H1 (cell line): ENCODE data around the gene CCDC182. TPM values are rescaled to one million over a fixed set of nuclear protein-coding genes. Genes with fewer than 3 reads are reported as not detected.

Experiments used
- CTCF ChIA-PET: fragments of 300-600 bp; sonication (Branson Sonifier 250); formaldehyde crosslinking; loops from one replicate; lab custom pipeline; 2021; ENCODE audit not compliant: partially characterized antibody; lab: Charles Lee
- POLR2A ChIA-PET: fragments of 300-600 bp; sonication (Branson Sonifier 250); formaldehyde crosslinking; loops from one replicate; lab custom pipeline; 2021; ENCODE audit warnings: inconsistent platforms; ENCODE audit not compliant: partially characterized antibody; lab: Charles Lee
- DNase-seq, 2 experiments: peaks; one replicate each; pipeline versions ENCODE4 v3.0.0 to v3.0.0-alpha.2; 2010 to 2022; ENCODE audit warnings: low spot score in 2 of 2, low read depth in 1 of 2, mixed read lengths in 1 of 2
- FAIRE-seq: peaks from 2 replicates; lab custom pipeline; 2011; peaks lifted over from hg19 to GRCh38; lab: Jason Lieb, UNC
- H2AFZ ChIP-seq: 2 replicates; pipeline ENCODE4 v1.8.1; 2012; ENCODE audit warnings: low read length, inconsistent platforms
- H2AK5ac ChIP-seq: 2 replicates; pipeline ENCODE4 v1.6.1; 2013; ENCODE audit warnings: low read depth, low read length
- H2BK120ac ChIP-seq: replicated peaks from 2 replicates; pipeline ENCODE3; 2013; ENCODE audit warnings: low read depth, low read length, inconsistent platforms
- H2BK12ac ChIP-seq: 2 replicates; pipeline ENCODE4 v1.6.1; 2013; ENCODE audit warnings: low read depth, low read length
- H2BK15ac ChIP-seq: 2 replicates; pipeline ENCODE4 v1.6.1; 2013; ENCODE audit warnings: low read length
- H2BK20ac ChIP-seq: 2 replicates; pipeline ENCODE4 v1.6.1; 2013; ENCODE audit warnings: low read length
- H2BK5ac ChIP-seq: 2 replicates; pipeline ENCODE4 v1.6.1; 2013; ENCODE audit warnings: low read depth, low read length
- H3K14ac ChIP-seq: 2 replicates; pipeline ENCODE4 v1.6.1; 2013; ENCODE audit warnings: inconsistent platforms; ENCODE audit not compliant: insufficient read length
- H3K18ac ChIP-seq: 2 replicates; pipeline ENCODE4 v1.6.1; 2013; ENCODE audit warnings: low read length; ENCODE audit errors: extremely low read depth
- H3K23ac ChIP-seq: 2 replicates; pipeline ENCODE4 v1.6.1; 2013; ENCODE audit warnings: inconsistent platforms; ENCODE audit not compliant: insufficient read length
- H3K23me2 ChIP-seq: 2 replicates; pipeline ENCODE4 v1.6.1; 2013; ENCODE audit warnings: low read depth, low read length
- H3K27ac ChIP-seq: 2 replicates; pipeline ENCODE4 v1.6.1; 2011; ENCODE audit warnings: low read depth, low read length, inconsistent platforms
- H3K27me3 ChIP-seq, 4 experiments: replicated peaks in 1 of 4; 1 replicate in 1 of 4; 2 replicates in 3 of 4; pipeline versions ENCODE4 v1.6.1 to v1.8.1; 2011 to 2013; ENCODE audit warnings: low read length in 3 of 4, mild to moderate bottlenecking in 3 of 4, inconsistent platforms in 2 of 4, mixed read lengths in 2 of 4, moderate library complexity in 1 of 4; ENCODE audit not compliant: control insufficient read depth in 3 of 4, insufficient read depth in 3 of 4; ENCODE audit errors: extremely low read depth in 1 of 4
- H3K36me3 ChIP-seq, 4 experiments: 2 replicates each; pipeline versions ENCODE4 v1.6.1 to v1.8.1; 2011 to 2013; ENCODE audit warnings: mild to moderate bottlenecking in 4 of 4, low read length in 3 of 4, moderate library complexity in 2 of 4, control low read depth in 1 of 4, inconsistent platforms in 1 of 4; ENCODE audit not compliant: insufficient read depth in 4 of 4, control insufficient read depth in 2 of 4
- H3K4ac ChIP-seq: replicated peaks from 2 replicates; pipeline ENCODE3; 2013; ENCODE audit warnings: low read length, low read depth, mixed read lengths, inconsistent platforms; ENCODE audit not compliant: insufficient read length
- H3K4me1 ChIP-seq, 4 experiments: replicated peaks in 1 of 4; 1 replicate in 1 of 4; 2 replicates in 3 of 4; pipeline versions ENCODE4 v1.6.1 to v1.8.1; 2011 to 2013; ENCODE audit warnings: low read length in 3 of 4, inconsistent platforms in 2 of 4, mixed read lengths in 1 of 4; ENCODE audit not compliant: insufficient read depth in 4 of 4, control insufficient read depth in 3 of 4
- H3K4me2 ChIP-seq, 2 experiments: 2 replicates each; pipeline versions ENCODE4 v1.6.1 to v1.8.1; 2011 to 2013; ENCODE audit warnings: low read depth in 2 of 2, low read length in 2 of 2, control low read depth in 1 of 2, inconsistent platforms in 1 of 2, mild to moderate bottlenecking in 1 of 2; ENCODE audit not compliant: insufficient read depth in 1 of 2
- H3K4me3 ChIP-seq, 4 experiments: fragments of 200-600, 300-600 bp in 1 of 4; sonication (generic), shearing (Covaris generic), sonication (Bioruptor Twin) in 1 of 4; 2 replicates each; pipeline versions ENCODE4 v1.5.1 to v1.8.1; 2011 to 2016; ENCODE audit warnings: low read length in 4 of 4, low read depth in 3 of 4, control low read depth in 2 of 4, inconsistent platforms in 2 of 4, mild to moderate bottlenecking in 2 of 4, mixed read lengths in 1 of 4, moderate library complexity in 1 of 4; ENCODE audit not compliant: insufficient read depth in 2 of 4; ENCODE audit errors: extremely low read depth in 1 of 4
- H3K56ac ChIP-seq: replicated peaks from 2 replicates; pipeline ENCODE3; 2013; ENCODE audit warnings: low read depth, mild to moderate bottlenecking, mixed read lengths, low read length, inconsistent platforms; ENCODE audit not compliant: insufficient read length
- H3K79me1 ChIP-seq: 2 replicates; pipeline ENCODE4 v1.6.1; 2013; ENCODE audit warnings: low read depth, low read length, control low read depth
- H3K79me2 ChIP-seq, 2 experiments: 2 replicates each; pipeline versions ENCODE4 v1.6.1 to v1.8.1; 2012 to 2013; ENCODE audit warnings: low read length in 2 of 2, mild to moderate bottlenecking in 2 of 2, inconsistent platforms in 1 of 2; ENCODE audit not compliant: insufficient read depth in 2 of 2, control insufficient read depth in 1 of 2
- H3K9ac ChIP-seq, 4 experiments: replicated peaks in 1 of 4; 1 replicate in 1 of 4; 2 replicates in 3 of 4; pipeline versions ENCODE4 v1.6.1 to v1.8.1; 2011 to 2013; ENCODE audit warnings: low read depth in 3 of 4, low read length in 3 of 4, control low read depth in 2 of 4, mild to moderate bottlenecking in 2 of 4, moderate library complexity in 2 of 4, inconsistent platforms in 1 of 4; ENCODE audit errors: extremely low read depth in 1 of 4
- H3K9me3 ChIP-seq, 2 experiments: 2 replicates each; pipeline versions ENCODE4 v1.6.1 to v1.8.1; 2012 to 2013; ENCODE audit warnings: mild to moderate bottlenecking in 2 of 2, moderate library complexity in 2 of 2, control low read depth in 1 of 2, inconsistent platforms in 1 of 2, low read depth in 1 of 2, low read length in 1 of 2, mixed read lengths in 1 of 2; ENCODE audit not compliant: insufficient read depth in 2 of 2
- H4K20me1 ChIP-seq, 2 experiments: replicated peaks in 1 of 2; 2 replicates each; pipeline versions ENCODE3 to v1.8.1; 2011 to 2013; ENCODE audit warnings: inconsistent platforms in 2 of 2, low read length in 2 of 2, mild to moderate bottlenecking in 1 of 2; ENCODE audit not compliant: insufficient read depth in 2 of 2, control insufficient read depth in 1 of 2
- H4K5ac ChIP-seq: 2 replicates; pipeline ENCODE4 v1.6.1; 2013; ENCODE audit warnings: low read length, low read depth, mixed read lengths, inconsistent platforms; ENCODE audit not compliant: insufficient read length
- H4K8ac ChIP-seq: 2 replicates; pipeline ENCODE4 v1.8.0; 2013; ENCODE audit warnings: mild to moderate bottlenecking, moderate library complexity, low read length, inconsistent platforms; ENCODE audit not compliant: insufficient read depth; ENCODE audit errors: extremely low read depth
- H4K91ac ChIP-seq: replicated peaks from 2 replicates; pipeline ENCODE3; 2013; ENCODE audit warnings: low read length, mixed read lengths, inconsistent platforms; ENCODE audit not compliant: insufficient read length
- CBX5 ChIP-seq: fragments of 300-800, 300-1000 bp; sonication (generic); IDR thresholded peaks from 2 replicates; pipeline ENCODE4 v1.7.1; 2016; ENCODE audit warnings: antibody characterized with exemption, low read length, low read depth
- CTCF ChIP-seq, 3 experiments: IDR thresholded peaks; 1 replicate in 2 of 3; 2 replicates in 1 of 3; pipeline versions ENCODE4 v1.5.1 to v1.6.1; 2011; ENCODE audit warnings: low read length in 3 of 3, mild to moderate bottlenecking in 3 of 3, inconsistent platforms in 2 of 3, low read depth in 1 of 3, moderate library complexity in 1 of 3; ENCODE audit not compliant: insufficient read depth in 1 of 3; ENCODE audit errors: control extremely low read depth in 1 of 3
- HDAC6 ChIP-seq: IDR thresholded peaks from one replicate; pipeline ENCODE4 v1.7.1; 2012; ENCODE audit warnings: low read depth, mild to moderate bottlenecking, inconsistent platforms, low read length, moderate library complexity
- WGBS, 2 experiments: shearing (Covaris generic) in 1 of 2; methylation state at CpG; one replicate each; pipeline versions ENCODE4 v1.1.6 to v1.1.7; 2013 to 2015; ENCODE audit warnings: low lambda C conversion rate in 2 of 2, mixed read lengths in 2 of 2, inconsistent platforms in 1 of 2, low coverage in 1 of 2, missing lambda C conversion rate in 1 of 2; ENCODE audit not compliant: insufficient replicate concordance in 2 of 2, insufficient coverage in 1 of 2, insufficient read length in 1 of 2; ENCODE audit errors: extremely low coverage in 1 of 2, missing lambda C conversion rate in 1 of 2; 5-methylcytosine and 5-hydroxymethylcytosine counted together
- polyA plus RNA-seq, 7 experiments: library from polyadenylated mRNA; depleted of rRNA in 3 of 7; stranded (reverse) in 5 of 7; unstranded in 2 of 7; fragments of >200 nt in 5 of 7; fragments of 200-250 nt in 2 of 7; gene quantifications; 1 replicate in 5 of 7; 2 replicates in 1 of 7; 4 replicates in 1 of 7; pipeline versions ENCODE4 v1.2.1 to v1.2.3, GENCODE V29; 2011 to 2013; ENCODE audit warnings: missing spikeins in 2 of 7, mixed read lengths in 2 of 7
- total RNA-seq: library from RNA; stranded (reverse); fragmentation: NEBNext Ultra II Directional; extraction: Animal tissue kit (Norgen Biotek cat#: 25700); gene quantifications from 2 replicates; pipeline ENCODE4 v1.2.1, GENCODE V29; 2021

The CCDC182 gene
- total and polyA plus RNA-seq, 2 of the 8 experiments (the other 6 are each of a cell fraction or from before 2014, with no cell fraction given): not detected

- no peak overlapping the region for H3K14ac ChIP-seq
- FAIRE-seq: no peak
- ChIA-PET CTCF (interaction anchor here (0.6 to 2.8 kb wide), 14 partner anchors 13 to 172 kb away, joined by 3 to 8 read pairs (median 4); no protein-coding TSS in a partner anchor), POLR2A (no interaction called here)
- no peak overlapping the region for H2AFZ ChIP-seq
- 87% methylated on average over 14 of the region's 14 CpGs; no CpG with 5 or more reads in 1 of the 2 experiments for WGBS, 2 experiments
- H3K4me1 ChIP-seq: no peaks in the 10 kb centered on the region; a peak in 1 of 7 replicates
- no peak overlapping the region for H4K91ac ChIP-seq
- H3K79me2 ChIP-seq: no peaks in the 10 kb centered on the region
- H3K23ac ChIP-seq: no peak overlapping the region
- H3K4me2 ChIP-seq: no peak overlapping the region
- no peak overlapping the region for H4K8ac ChIP-seq
- TF ChIP-seq CTCF (IDR thresholded peaks at IDR 0.05; ENCODE audit: control extremely low read depth in 1 of 3, insufficient read depth in 1 of 3, low read depth in 1 of 3, low read length in 3 of 3): no peak
- no peak for TF ChIP-seq CBX5
- TF ChIP-seq HDAC6: no peak
- DNase-seq: no peak
- no peaks in the 10 kb centered on the region for H3K79me1 ChIP-seq
- H2BK15ac ChIP-seq: no peak overlapping the region
- H3K9me3 ChIP-seq: no peaks in the 10 kb centered on the region
- no peak overlapping the region; the same call in 1 of the 2 replicates for H2BK12ac ChIP-seq
- no peaks in the 10 kb centered on the region for H3K36me3 ChIP-seq
- no peak overlapping the region for H3K56ac ChIP-seq
- H2BK5ac ChIP-seq: peak overlapping the region; percentile 44; the same call in 1 of the 2 replicates
- no peak overlapping the region for H3K4me3 ChIP-seq
- H3K23me2 ChIP-seq: no peaks in the 10 kb centered on the region
- H3K18ac ChIP-seq: peak overlapping the region; percentile 71
- H2BK120ac ChIP-seq: no peak overlapping the region
- no peak overlapping the region for H3K27ac ChIP-seq
- H4K20me1 ChIP-seq: no peaks in the 10 kb centered on the region
- no peak overlapping the region for H3K9ac ChIP-seq
- no peak overlapping the region for H2BK20ac ChIP-seq
- no peak overlapping the region for H2AK5ac ChIP-seq
- H4K5ac ChIP-seq: no peak overlapping the region
- no peaks in the 10 kb centered on the region; a peak in 1 of 7 replicates for H3K27me3 ChIP-seq
- no peak overlapping the region for H3K4ac ChIP-seq
These were observed 20.9 kb downstream of the CCDC182 start for GRCh38 chr17:57724026-57724728.
